VCaP (cell line): Measurements from ENCODE around the gene SPACA6.
"Not testable (repeated sequence)": the region's sequence is repeated elsewhere in the genome, so short reads cannot be mapped to it uniquely, and the experiment has no call there.

Experiments
- H3K27ac ChIP-seq: fragments of 450-650 bp; 2 replicates; pipeline ENCODE4 v1.5.1; 2017
- CTCF ChIP-seq: fragments of 450-650 bp; conservative IDR thresholded peaks from 2 replicates; pipeline ENCODE4 v1.5.1; 2017; ENCODE audit warnings: mild to moderate bottlenecking, moderate library complexity

Gene SPACA6

GRCh38 chr19:51733742-51734522 is 40.8 kb downstream of the SPACA6 start:
- H3K27ac ChIP-seq = no peak overlapping the region
- TF ChIP-seq CTCF = no peak

GRCh38 chr19:51735759-51736449 is 42.8 kb downstream of the SPACA6 start:
- TF ChIP-seq CTCF = no peak
- H3K27ac ChIP-seq = no peak overlapping the region

- no peak for TF ChIP-seq CTCF
- H3K27ac ChIP-seq = no peak overlapping the region
Observed at GRCh38 chr19:51737389-51737788, 44.3 kb downstream of the SPACA6 start.

GRCh38 chr19:51737924-51738323 is 44.8 kb downstream of the SPACA6 start:
- TF ChIP-seq CTCF = no peak
- H3K27ac ChIP-seq = no peak overlapping the region

- H3K27ac ChIP-seq = not testable (repeated sequence)
Observed at GRCh38 chr19:51738523-51738922, 45.4 kb downstream of the SPACA6 start.

GRCh38 chr19:51739466-51740213 is 46.5 kb downstream of the SPACA6 start:
- no peak overlapping the region for H3K27ac ChIP-seq
- no peak for TF ChIP-seq CTCF

- no peak for TF ChIP-seq CTCF
- no peak overlapping the region for H3K27ac ChIP-seq
Observed at GRCh38 chr19:51740356-51740755, 47.2 kb downstream of the SPACA6 start.
